Central memory CD8-positive, alpha-beta T cell (primary cell): ENCODE measurements around the gene RTTN.
"Not testable (repeated sequence)": the region's sequence is repeated elsewhere in the genome, so short reads cannot be mapped to it uniquely, and the experiment has no call there.

Experiments
- ATAC-seq: fragments of 150-1000 bp; cut with Tn5 transposase; replicated peaks from 2 replicates; pipeline ENCODE4 v1.10.0; 2022; ENCODE audit warnings: mild to moderate bottlenecking, moderate FRiP score, moderate number of reproducible peaks; ENCODE audit not compliant: poor library complexity, severe bottlenecking; ENCODE audit errors: extremely low read depth
- DNase-seq, 2 donors: peaks; one replicate each; pipeline ENCODE4 v3.0.0; 2021; ENCODE audit warnings: low spot score in 2 of 2
- H3K27ac Mint-ChIP-seq: one replicate; pipeline ENCODE4 v1.8.0; 2022; ENCODE audit warnings: low read depth, mild to moderate bottlenecking, moderate library complexity, mixed read lengths
- H3K27me3 Mint-ChIP-seq: one replicate; pipeline ENCODE4 v1.8.0; 2022; ENCODE audit warnings: mixed read lengths
- H3K36me3 Mint-ChIP-seq: one replicate; pipeline ENCODE4 v1.8.0; 2022; ENCODE audit warnings: mild to moderate bottlenecking, moderate library complexity, mixed read lengths; ENCODE audit not compliant: insufficient read depth
- H3K4me1 Mint-ChIP-seq: one replicate; pipeline ENCODE4 v1.8.0; 2022; ENCODE audit warnings: mixed read lengths
- H3K4me3 Mint-ChIP-seq: one replicate; pipeline ENCODE4 v1.8.0; 2022; ENCODE audit warnings: mild to moderate bottlenecking, moderate library complexity, mixed read lengths
- H3K9me3 Mint-ChIP-seq: one replicate; pipeline ENCODE4 v1.8.0; 2022; ENCODE audit warnings: mixed read lengths

The RTTN gene

DNA sequence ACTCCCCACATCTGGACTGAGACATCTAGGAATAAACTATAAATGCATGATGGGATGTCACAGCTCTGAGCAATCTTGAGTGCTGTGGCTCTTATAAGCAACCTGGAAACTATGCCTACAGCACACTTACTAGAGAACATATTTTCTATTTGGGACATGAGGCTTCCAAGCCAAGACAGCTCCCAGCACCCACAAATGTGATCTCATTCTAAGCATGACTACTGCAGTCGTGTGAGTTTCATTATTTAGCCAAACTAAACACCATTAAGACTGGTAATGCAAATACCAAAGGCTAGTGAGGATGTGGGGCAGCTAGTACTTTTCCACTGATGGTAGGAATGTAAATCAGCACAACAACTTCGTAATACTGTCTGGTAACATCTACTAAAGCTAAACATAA lies 72.5 kb downstream of the RTTN start:
- Mint-ChIP-seq H3K9me3 (no peaks in the 10 kb centered on the region), H3K4me1 (peaks cover 7% of the 10 kb centered on the region), H3K27me3 (no peaks in the 10 kb centered on the region), H3K4me3 (no peak overlapping the region), H3K27ac (no peak overlapping the region), H3K36me3 (peaks cover 17% of the 10 kb centered on the region)
- DNase-seq (no peak), ATAC-seq (no peak)

DNA sequence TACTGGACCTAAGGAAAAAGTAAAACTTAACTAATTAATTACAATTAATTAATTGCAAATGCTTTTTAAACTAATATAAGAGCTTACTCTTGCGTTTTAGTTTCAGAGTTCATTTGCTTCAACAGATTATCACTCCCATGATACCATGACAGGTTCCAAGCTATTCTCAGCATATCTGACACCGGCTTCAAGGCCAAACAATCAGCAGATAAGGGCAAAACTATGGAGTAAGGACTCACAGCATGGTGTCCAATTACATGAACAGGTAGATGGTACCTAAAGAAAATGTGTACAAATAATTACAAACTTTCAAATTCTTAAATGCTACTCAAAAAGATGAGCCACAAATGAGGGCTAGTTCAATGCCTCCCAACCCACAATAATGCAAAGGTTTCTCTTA lies 77.2 kb downstream of the RTTN start:
- peaks cover 11% of the 10 kb centered on the region for H3K36me3 Mint-ChIP-seq
- no peak overlapping the region for H3K27ac Mint-ChIP-seq
- no peaks in the 10 kb centered on the region for H3K27me3 Mint-ChIP-seq
- no peak for DNase-seq
- H3K9me3 Mint-ChIP-seq = no peaks in the 10 kb centered on the region
- peaks cover 12% of the 10 kb centered on the region for H3K4me1 Mint-ChIP-seq
- H3K4me3 Mint-ChIP-seq = no peak overlapping the region
- ATAC-seq = no peak

DNA sequence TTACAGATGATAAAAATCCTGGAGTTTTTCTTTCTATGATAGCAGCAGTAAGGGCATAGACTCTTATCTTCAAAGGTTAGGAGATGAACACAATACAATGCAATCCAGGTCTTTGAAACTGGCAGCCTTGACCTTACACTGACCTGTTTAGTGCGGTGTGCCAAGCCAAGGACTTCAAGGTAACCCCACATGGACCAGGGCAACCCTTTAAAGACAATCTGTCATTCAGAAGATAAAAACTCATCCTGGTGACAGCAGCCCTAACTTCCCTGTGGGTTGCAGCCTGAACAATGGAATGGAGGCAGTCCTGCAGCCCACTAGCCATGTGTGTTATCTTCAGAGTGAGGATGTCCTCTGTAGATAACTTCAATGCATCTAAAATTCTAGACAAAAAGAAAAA lies 78.1 kb downstream of the RTTN start:
- DNase-seq (no peak), ATAC-seq (no peak)
- H3K4me1 Mint-ChIP-seq = peaks cover 12% of the 10 kb centered on the region
- no peak overlapping the region for H3K4me3 Mint-ChIP-seq
- no peaks in the 10 kb centered on the region for H3K27me3 Mint-ChIP-seq
- no peak overlapping the region for H3K27ac Mint-ChIP-seq
- H3K36me3 Mint-ChIP-seq = peaks cover 10% of the 10 kb centered on the region
- no peaks in the 10 kb centered on the region for H3K9me3 Mint-ChIP-seq

DNA sequence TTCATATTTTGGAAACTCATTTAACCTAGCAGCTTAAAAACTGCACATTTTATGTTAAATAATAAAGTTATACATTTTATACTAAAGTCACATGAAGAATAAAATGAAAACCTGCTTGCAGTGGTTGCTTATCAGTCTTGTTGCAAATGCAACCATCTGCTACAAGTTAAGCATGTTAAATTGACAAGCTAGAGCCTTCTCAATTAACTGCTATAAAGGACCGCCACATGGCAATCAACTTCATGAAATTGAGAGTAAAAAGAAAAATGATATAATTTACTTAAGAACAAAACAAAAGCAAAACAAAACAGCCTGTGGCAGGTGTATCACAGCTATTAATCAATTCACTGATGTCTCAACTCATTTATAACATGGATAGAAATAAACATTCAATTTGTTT lies 78.7 kb downstream of the RTTN start:
- Mint-ChIP-seq H3K4me3 (no peak overlapping the region), H3K9me3 (no peaks in the 10 kb centered on the region), H3K27me3 (no peaks in the 10 kb centered on the region), H3K4me1 (peaks cover 12% of the 10 kb centered on the region), H3K36me3 (peaks cover 10% of the 10 kb centered on the region), H3K27ac (no peak overlapping the region)
- ATAC-seq (no peak), DNase-seq (no peak)

DNA sequence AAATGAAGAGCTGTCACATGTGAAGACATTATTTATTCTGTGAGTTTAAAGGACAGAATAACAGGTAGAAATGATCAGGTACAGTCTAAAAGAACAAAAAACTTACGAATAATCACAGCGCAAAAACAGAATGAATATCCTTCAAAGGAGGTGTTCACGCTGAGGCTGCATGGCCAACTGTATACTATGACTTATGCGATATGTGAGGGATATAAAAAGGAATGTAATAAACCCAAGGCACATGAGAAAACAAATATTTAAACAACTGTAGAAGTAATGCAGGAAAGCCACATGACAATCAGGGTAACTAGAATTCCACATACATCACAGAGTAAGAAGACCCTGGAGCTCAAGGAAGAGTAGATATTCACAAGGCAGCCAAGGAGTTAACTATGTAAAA lies 81.3 kb downstream of the RTTN start:
- peaks cover 9% of the 10 kb centered on the region for H3K36me3 Mint-ChIP-seq
- H3K4me3 Mint-ChIP-seq = no peak overlapping the region
- DNase-seq = no peak
- H3K4me1 Mint-ChIP-seq = peaks cover 5% of the 10 kb centered on the region
- no peak for ATAC-seq
- no peak overlapping the region for H3K27ac Mint-ChIP-seq
- H3K9me3 Mint-ChIP-seq = no peaks in the 10 kb centered on the region
- no peaks in the 10 kb centered on the region for H3K27me3 Mint-ChIP-seq

DNA sequence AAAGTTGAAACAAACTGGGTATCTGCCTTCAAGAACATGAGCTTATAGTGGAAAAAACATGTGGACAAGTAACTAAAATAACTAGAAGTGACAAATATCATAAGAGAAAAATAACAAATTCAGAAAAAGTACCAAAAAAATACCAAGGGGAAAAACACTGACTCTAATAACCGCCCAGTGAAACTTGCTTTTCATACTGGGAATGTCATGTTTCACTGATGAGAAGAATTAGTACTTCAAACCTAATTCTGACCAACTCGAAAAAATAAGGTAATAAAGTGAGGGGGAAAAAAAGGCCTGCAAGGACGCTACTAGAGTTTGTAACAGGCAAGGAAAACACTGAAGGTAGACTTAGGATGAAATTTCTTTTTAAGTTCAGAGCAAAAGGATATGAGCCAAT lies 83.6 kb downstream of the RTTN start:
- Mint-ChIP-seq H3K36me3 (peaks cover 12% of the 10 kb centered on the region), H3K27ac (no peak overlapping the region), H3K27me3 (no peaks in the 10 kb centered on the region), H3K4me1 (peaks cover 12% of the 10 kb centered on the region), H3K4me3 (no peak overlapping the region), H3K9me3 (no peaks in the 10 kb centered on the region)
- no peak for DNase-seq
- no peak for ATAC-seq

DNA sequence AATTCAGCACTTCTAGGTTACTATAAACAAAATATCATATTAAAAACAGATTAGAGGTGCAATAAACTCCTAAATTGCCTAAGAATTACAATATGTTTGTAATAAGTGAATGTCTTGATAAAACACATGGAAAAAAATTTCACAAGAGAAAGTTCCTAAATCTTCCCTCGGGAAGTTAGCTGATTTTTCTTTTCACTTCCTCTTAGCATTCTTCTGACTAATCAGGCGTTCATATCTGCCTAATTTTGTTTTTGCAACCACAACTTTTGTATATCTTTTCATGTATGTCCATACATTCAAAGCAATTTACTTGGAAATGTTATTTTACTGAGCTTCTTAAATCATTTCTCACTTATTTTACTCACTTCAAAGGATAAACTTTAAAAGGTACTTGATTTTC lies 88.5 kb downstream of the RTTN start:
- ATAC-seq (no peak), DNase-seq (no peak)
- H3K4me1 Mint-ChIP-seq = peaks cover 7% of the 10 kb centered on the region
- H3K36me3 Mint-ChIP-seq = peaks cover 7% of the 10 kb centered on the region
- H3K27ac Mint-ChIP-seq = no peak overlapping the region
- H3K4me3 Mint-ChIP-seq = no peak overlapping the region
- H3K9me3 Mint-ChIP-seq = no peaks in the 10 kb centered on the region
- no peaks in the 10 kb centered on the region for H3K27me3 Mint-ChIP-seq

DNA sequence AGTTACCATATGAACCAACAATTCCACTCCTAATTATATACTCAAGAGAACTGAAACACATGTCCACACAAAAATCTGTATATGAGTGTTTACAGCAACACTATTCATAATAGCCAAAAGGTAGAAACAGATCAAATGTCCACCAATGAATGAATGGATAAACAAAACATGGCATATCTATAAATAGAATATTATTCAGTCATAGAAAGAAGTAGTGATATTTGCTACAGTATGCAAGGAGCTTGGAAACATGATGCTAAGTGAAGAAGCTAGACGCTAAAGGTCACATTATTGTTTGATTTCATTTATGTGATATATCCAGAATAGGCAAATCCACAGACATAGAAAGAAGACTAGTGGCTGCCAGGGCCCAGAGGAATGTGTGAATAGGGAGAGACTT lies 92.0 kb downstream of the RTTN start:
- Mint-ChIP-seq H3K27ac (no peak overlapping the region), H3K9me3 (no peaks in the 10 kb centered on the region), H3K36me3 (peaks cover 12% of the 10 kb centered on the region), H3K4me3 (no peak overlapping the region), H3K4me1 (peaks cover 7% of the 10 kb centered on the region), H3K27me3 (no peaks in the 10 kb centered on the region)
- DNase-seq (no peak), ATAC-seq (no peak)

DNA sequence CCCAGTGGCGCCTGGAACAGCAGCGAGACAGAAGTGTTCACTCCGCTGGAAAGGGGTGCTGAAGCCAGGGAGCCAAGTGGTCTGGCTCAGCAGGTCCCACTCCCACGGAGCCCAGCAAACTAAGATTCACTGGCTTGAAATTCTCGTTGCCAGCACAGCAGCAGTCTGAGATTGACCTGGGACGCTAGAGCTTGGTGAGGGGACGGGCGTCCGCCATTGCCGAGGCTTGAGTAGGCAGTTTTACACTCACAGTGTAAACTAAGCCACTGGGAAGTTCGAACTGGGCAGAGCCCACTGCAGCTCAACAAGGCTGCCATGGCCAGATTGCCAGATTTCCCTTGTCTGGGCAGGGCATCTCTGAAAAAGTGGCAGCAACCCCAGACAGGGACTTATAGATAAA lies 94.8 kb downstream of the RTTN start:
- H3K9me3 Mint-ChIP-seq = no peaks in the 10 kb centered on the region
- no peak overlapping the region for H3K27ac Mint-ChIP-seq
- no peak for DNase-seq
- H3K4me1 Mint-ChIP-seq = no peaks in the 10 kb centered on the region
- H3K4me3 Mint-ChIP-seq = no peak overlapping the region
- no peak for ATAC-seq
- no peaks in the 10 kb centered on the region for H3K27me3 Mint-ChIP-seq
- H3K36me3 Mint-ChIP-seq = peaks cover 16% of the 10 kb centered on the region

DNA sequence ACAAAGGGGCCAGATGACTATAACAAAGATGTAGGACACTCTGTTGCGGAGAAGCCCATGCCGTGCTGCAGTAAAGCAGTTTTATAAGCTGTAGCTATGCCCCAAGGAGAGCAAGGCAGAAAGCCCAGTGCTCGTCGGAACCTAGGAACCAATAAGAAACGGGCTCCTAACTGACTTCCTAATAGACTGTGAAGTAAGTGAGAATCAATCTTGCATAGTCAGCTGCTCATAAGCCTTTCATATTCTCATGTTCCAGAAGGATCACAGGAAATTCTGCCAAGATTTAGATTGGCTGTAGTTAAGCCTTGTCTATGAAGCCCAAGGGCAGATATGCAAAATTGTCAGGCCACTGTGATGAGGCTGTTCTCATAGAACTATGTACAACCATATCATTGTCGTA lies 98.4 kb downstream of the RTTN start:
- H3K36me3 Mint-ChIP-seq = peaks cover 23% of the 10 kb centered on the region
- H3K4me1 Mint-ChIP-seq = no peaks in the 10 kb centered on the region

DNA sequence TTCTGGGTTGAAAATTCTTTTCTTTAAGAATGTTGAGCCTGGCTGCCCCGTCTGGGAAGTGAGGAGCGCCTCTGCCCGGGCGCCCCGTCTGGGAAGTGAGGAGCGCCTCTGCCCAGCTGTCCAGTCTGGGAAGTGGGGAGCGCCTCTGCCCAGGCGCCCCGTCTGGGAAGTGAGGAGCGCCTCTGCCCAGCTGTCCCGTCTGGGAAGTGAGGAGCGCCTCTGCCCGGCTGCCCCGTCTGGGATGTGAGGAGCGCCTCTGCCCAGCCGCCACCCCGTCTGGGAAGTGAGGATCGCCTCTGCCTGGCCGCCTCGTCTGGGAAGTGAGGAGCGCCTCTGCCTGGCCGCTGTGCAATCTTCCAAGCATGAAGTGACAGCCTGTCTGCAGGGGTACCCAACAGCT lies 102.6 kb downstream of the RTTN start:
- not testable (repeated sequence) for DNase-seq, H3K4me3 Mint-ChIP-seq, ATAC-seq, H3K27ac Mint-ChIP-seq, H3K27me3 Mint-ChIP-seq, H3K4me1 Mint-ChIP-seq
- H3K9me3 Mint-ChIP-seq = peaks cover 11% of the 10 kb centered on the region
- H3K36me3 Mint-ChIP-seq = peaks cover 16% of the 10 kb centered on the region

More for the DNA sequence above, 98.4 kb downstream of the RTTN start:
- H3K27me3 Mint-ChIP-seq = no peaks in the 10 kb centered on the region
- DNase-seq (no peak), ATAC-seq (no peak)
- no peaks in the 10 kb centered on the region for H3K9me3 Mint-ChIP-seq
- no peak overlapping the region for H3K4me3 Mint-ChIP-seq
- H3K27ac Mint-ChIP-seq = peak overlapping the region; percentile 56

DNA sequence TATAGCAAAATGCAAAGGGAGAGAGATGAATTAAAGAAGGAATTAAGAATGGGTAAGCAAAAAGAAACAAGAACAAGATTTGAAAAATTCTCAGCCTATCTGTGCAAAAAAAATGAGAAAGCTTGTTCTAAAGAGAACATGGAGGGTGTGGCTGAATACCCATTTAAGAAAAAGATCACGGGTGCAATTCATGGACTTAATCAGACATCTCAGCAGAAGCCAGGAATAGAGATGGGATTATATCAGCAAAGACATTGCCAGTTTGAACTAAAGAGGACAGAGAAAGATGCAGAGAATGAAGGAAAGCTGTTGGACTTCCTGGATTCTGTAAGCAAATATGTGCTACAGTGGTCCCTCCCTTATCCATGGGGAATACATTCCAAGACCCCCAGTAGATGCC lies 115.6 kb downstream of the RTTN start:
- no peaks in the 10 kb centered on the region for H3K27me3 Mint-ChIP-seq
- no peak for ATAC-seq
- peaks cover 2% of the 10 kb centered on the region for H3K36me3 Mint-ChIP-seq
- H3K27ac Mint-ChIP-seq = peak overlapping the region; percentile 13
- no peak for DNase-seq
- no peaks in the 10 kb centered on the region for H3K4me1 Mint-ChIP-seq
- H3K4me3 Mint-ChIP-seq = no peak overlapping the region
- H3K9me3 Mint-ChIP-seq = no peaks in the 10 kb centered on the region

DNA sequence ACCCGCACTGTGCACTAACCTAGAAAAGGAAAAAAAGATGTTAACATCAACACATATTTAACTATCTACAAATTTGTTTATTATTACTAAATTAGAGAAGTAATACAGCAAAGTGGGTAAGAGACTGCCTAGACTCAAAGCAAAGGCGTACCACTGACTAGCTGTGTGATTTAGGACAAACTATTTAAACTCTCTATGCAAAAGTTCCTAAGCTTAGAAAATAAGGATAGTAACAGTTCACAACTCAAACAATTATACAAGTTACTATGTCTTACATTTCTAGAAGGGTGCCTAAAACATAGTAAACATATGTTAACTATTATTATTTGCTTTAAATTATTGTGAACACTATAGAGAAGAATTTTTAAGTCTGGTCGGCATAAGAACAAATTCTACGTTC lies 119.4 kb downstream of the RTTN start:
- no peak overlapping the region for H3K27ac Mint-ChIP-seq
- H3K27me3 Mint-ChIP-seq = no peaks in the 10 kb centered on the region
- DNase-seq (no peak), ATAC-seq (no peak)
- no peaks in the 10 kb centered on the region for H3K4me1 Mint-ChIP-seq
- no peak overlapping the region for H3K4me3 Mint-ChIP-seq
- H3K36me3 Mint-ChIP-seq = no peaks in the 10 kb centered on the region
- no peaks in the 10 kb centered on the region for H3K9me3 Mint-ChIP-seq

DNA sequence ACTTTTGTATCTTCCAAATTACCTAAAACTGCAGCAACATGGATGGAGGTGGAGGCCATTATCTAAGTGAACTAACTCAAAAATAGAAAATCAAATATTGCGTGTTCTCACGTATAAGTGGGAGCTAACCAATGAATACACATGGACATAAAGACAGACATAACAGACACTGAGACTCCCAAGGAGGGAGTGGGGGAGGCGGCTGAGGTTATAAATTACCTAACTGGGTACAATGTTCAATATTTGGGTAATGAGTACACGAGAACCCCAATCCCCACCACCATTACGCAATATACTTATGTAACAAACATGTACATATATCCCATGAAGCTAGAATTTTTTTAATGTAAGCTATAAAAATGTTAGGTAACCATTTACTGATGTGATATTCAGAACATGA lies 119.8 kb downstream of the RTTN start:
- Mint-ChIP-seq H3K4me3 (no peak overlapping the region), H3K27me3 (no peaks in the 10 kb centered on the region), H3K36me3 (peaks cover 3% of the 10 kb centered on the region), H3K27ac (no peak overlapping the region), H3K4me1 (no peaks in the 10 kb centered on the region), H3K9me3 (no peaks in the 10 kb centered on the region)
- DNase-seq (no peak), ATAC-seq (no peak)
